LNCAP (cell line): ENCODE results near the gene BST1.

Source experiments
- TF ChIP-seq, protein P1 (sequence below): fragments of 450-650 bp; IDR thresholded peaks from 2 replicates; pipeline ENCODE4 v1.5.1; 2017; ENCODE audit warnings: mild to moderate bottlenecking

The BST1 gene, protein sequence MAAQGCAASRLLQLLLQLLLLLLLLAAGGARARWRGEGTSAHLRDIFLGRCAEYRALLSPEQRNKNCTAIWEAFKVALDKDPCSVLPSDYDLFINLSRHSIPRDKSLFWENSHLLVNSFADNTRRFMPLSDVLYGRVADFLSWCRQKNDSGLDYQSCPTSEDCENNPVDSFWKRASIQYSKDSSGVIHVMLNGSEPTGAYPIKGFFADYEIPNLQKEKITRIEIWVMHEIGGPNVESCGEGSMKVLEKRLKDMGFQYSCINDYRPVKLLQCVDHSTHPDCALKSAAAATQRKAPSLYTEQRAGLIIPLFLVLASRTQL

DNA sequence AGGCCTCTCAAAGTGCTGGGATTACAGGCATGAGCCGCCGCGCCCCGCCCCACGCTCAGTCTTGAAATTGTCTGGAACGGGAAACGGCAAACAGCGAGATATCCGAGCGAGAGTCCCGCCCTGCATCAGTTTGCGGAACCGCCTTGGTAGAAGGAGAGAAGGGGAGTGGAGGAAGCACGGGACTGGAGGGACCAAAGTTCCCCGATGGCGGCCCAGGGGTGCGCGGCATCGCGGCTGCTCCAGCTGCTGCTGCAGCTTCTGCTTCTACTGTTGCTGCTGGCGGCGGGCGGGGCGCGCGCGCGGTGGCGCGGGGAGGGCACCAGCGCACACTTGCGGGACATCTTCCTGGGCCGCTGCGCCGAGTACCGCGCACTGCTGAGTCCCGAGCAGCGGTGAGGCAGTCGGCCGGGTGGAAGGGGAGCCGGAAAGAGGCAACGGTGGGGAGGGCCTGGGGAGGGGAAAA is at the start of gene BST1:
Gene BST1 (plus strand): TSS at position 125 of the 463 bp plus-strand sequence. CDS start 80 bp downstream, at position 205.
- TF ChIP-seq, protein P1, sequence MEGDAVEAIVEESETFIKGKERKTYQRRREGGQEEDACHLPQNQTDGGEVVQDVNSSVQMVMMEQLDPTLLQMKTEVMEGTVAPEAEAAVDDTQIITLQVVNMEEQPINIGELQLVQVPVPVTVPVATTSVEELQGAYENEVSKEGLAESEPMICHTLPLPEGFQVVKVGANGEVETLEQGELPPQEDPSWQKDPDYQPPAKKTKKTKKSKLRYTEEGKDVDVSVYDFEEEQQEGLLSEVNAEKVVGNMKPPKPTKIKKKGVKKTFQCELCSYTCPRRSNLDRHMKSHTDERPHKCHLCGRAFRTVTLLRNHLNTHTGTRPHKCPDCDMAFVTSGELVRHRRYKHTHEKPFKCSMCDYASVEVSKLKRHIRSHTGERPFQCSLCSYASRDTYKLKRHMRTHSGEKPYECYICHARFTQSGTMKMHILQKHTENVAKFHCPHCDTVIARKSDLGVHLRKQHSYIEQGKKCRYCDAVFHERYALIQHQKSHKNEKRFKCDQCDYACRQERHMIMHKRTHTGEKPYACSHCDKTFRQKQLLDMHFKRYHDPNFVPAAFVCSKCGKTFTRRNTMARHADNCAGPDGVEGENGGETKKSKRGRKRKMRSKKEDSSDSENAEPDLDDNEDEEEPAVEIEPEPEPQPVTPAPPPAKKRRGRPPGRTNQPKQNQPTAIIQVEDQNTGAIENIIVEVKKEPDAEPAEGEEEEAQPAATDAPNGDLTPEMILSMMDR, result no peak

DNA sequence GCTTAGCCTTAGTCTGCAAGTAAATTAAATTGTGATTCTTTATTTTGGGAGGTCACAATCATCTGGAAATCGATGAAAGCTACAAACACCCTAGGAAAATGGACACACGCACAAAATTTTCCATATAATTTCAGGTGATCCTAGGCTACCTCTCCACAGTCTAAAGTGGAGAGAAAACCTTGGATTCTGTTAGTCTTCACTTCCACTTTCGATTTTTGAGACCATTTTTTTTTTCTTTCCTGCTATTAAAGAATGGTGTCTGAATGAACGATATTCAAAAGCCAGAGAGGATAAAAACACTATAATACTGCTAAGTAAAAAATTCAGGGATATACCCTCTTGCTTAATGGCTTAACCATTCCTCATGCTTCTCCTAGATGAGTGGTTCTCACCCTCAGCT is 49.4 kb upstream of the BST1 start:
- TF ChIP-seq, protein P1, result no peak

DNA sequence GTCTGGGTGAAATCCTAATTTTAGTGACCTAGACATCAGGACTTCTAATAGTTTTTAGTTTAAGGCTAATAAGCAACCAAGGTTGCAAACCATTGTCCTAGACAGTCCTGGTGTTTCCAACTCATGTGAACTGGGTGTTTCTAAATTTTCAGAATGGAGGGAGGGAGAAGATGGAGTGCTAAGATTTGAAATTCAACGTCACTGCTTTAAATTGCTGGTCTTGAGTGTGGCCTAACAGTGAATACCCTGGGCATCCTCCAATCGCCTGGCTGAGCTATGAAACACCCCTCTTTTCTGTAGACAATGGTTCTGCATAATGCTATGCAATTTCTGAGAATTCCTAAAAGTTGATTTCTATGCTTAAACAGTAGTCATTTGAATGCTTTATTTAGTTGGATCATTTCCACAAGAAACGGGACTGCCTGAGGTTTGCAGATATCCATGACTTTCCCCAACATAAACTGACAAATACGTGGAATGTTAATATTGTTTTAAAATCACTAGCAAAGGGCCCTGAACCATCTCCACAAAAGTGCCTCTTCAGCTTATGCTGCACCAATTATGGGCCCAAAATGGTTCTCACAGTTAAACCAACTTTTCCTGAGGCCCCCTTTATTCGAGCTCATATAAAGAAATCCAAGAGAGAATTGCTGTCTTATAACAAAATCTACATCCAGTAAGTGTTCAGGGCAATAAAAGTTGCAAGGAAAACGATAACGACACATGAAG is 48.8 kb upstream of the BST1 start:
- TF ChIP-seq, protein P1, result no peak

DNA sequence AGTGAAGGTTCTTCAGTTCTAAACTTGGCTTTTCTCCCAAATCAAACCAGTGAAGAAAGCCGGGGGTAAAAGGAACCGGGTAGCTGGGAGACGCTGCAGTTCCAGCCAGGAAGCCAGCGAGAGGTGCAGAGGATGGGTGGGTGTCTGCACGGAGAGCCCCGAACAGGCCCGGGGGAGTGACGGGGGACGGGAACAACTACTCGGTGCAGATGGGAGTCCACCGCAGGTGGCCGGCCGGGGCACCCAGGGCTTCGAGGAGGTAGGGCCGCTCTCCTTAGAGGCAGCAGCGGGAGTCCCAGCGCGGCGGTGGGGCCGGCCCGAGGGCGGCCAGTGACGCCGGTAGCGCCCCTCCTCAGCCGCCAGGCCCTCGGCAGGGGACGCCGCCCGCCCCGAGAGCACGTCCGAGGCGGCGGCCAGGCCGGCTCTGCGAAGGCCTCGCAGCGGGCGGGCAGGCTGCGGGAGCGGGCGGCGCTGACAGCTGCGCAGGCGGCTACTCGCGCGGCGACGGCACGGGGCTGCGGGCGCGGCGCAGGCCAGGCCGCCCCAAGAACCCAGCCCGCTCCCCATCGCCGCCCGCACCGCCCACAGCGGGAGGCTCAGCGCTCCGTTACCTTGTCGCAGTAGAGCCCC is 48.2 kb upstream of the BST1 start:
- TF ChIP-seq, protein P1, result 0 out of 2 replicates have a peak, but pooled peaks have one; percentile 11

DNA sequence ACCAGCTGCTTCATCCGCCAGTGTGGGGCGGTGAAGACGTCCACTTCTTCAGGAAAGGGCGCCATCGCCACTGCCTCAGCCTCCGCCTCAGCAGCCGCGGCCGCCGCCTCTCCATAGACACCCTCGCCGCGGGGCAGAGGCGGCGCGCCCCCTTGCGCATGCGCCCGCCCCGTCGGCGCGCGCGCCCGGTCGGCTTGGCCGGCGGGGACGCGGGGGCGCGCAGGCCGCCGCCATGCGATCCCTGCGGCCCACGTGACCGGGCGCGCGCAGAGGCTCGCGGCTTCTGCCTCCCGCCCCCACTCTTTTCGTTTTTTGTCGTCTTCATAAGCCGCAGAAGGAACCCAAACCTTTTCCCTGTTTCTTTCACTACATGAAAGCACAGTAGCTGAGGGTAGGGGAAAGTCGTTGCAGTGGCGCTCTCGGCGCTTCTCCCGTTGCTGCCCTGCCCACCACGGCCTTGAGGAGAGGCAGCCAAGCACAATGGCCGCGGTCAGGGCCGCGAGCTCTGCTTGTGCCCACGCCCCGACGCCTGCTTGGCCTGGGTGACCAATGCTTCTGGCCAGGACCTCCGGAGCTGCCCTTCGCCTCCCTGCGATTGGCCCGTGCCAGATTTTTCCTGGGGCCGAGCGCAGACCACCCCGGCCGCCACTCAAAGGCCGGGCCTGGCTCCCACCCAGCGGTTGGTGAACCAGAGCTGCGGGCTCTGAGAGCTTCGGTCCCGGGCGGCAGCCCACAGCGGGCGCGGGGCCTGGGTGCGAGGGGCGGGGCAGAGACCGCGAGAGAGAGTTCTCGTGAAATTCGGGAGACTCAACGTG is 47.4 kb upstream of the BST1 start, which contains the start of gene FBXL5:
Gene FBXL5 (minus strand): TSS at position 135 of the 815 bp plus-strand sequence. CDS start 70 bp downstream, at position 65.
- TF ChIP-seq, protein P1, result no peak

DNA sequence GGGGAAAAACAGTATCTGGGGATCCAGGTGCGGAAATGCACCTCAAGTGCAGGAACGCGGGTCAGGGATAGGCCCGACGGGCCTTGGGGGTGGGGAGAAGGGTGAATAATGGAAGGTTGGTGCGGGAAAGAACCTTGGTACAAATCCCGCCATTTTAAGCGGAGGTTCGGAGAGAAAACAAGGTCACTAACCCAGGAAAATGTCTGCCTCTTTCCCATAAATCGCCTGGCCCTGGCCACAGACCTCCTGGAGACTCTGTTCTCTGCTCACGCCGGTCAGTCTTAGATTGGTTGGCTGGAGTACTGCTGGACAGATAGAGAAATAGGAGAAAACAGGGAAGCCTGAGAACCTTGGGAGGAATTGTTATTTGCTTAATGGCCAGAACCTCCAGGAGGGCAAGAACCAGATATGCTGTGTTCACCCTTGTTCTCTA is 46.8 kb upstream of the BST1 start:
- TF ChIP-seq, protein P1, result no peak

DNA sequence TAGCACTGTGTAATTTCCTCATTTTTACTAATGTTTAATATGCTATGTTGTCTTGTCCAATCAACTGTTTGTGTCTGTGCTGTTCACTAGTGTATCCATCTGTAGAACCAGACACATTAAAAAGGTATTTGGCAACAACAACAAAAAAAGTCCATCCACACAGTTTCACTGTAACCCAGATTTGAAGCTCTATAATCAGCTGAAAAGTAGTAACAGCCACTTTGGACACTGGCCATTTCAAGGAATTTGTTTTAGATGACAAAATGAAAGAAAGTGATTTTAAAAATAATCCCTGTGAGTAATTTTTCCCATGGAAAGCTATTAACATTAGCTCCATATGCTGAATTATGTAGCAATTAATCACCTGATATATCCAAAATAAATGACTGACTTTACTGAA is 45.5 kb upstream of the BST1 start:
- TF ChIP-seq, protein P1, result no peak
